ENCODE results near the gene SMTNL1. TPM values are rescaled to one million over a fixed set of nuclear protein-coding genes. Genes with fewer than 3 reads are reported as not detected.

SMTNL1 gene
- not detected in 2 replicates for total RNA-seq

GRCh38 chr11:57536947-57537619 is at the start of gene SMTNL1:
Gene SMTNL1, plus strand, starts transcription at chr11:57537595. Its CDS starts 5,048 bp downstream, at chr11:57542643.

GRCh38 chr11:57515332-57516060 is 21.9 kb upstream of the SMTNL1 start, which contains the start of gene SLC43A1:
Gene SLC43A1, minus strand, starts transcription at chr11:57515702. Its CDS starts 1,591 bp downstream, at chr11:57514111.

GRCh38 chr11:57530596-57531507 is 6.5 kb upstream of the SMTNL1 start, which contains the start of gene TIMM10:
Gene TIMM10, minus strand, starts transcription at chr11:57530754. Its CDS starts 565 bp downstream, at chr11:57530189.

GRCh38 chr11:57567515-57568329 is 30.3 kb downstream of the SMTNL1 start, which contains the start of gene UBE2L6:
Gene UBE2L6, minus strand, starts transcription at chr11:57567672. Its CDS starts 61 bp downstream, at chr11:57567611.

GRCh38 chr11:57597461-57597915 is 60.1 kb downstream of the SMTNL1 start, which contains the start of gene SERPING1:
Gene SERPING1, plus strand, starts transcription at chr11:57597685. Its CDS starts 586 bp downstream, at chr11:57598271.

Small RNA genes within 50 kb of the gene (small RNA-seq; reads per million reads assigned to genes)
- not detected for gene RN7SL605P

Other genes starting within 250 kb of the SMTNL1 start
- gene TNKS1BP1, start 212.6 kb upstream of the SMTNL1 start, total RNA-seq, result 189 and 200 TPM in 2 replicates
- gene SSRP1, start 201.7 kb upstream of the SMTNL1 start, total RNA-seq, result 56.8 and 58.1 TPM in 2 replicates
- gene P2RX3, start 199.2 kb upstream of the SMTNL1 start, total RNA-seq, result not detected in 2 replicates
- not detected in 2 replicates for gene PRG3, start 156.4 kb upstream of the SMTNL1 start, total RNA-seq
- gene PRG2, start 146.9 kb upstream of the SMTNL1 start, total RNA-seq, result not detected in 2 replicates
- gene SLC43A3, start 110.5 kb upstream of the SMTNL1 start, total RNA-seq, result 32.4 and 54.8 TPM in 2 replicates
- 0.12 and 0.49 TPM in 2 replicates for gene RTN4RL2, start 77.1 kb upstream of the SMTNL1 start, total RNA-seq
- gene SLC43A1, start 21.9 kb upstream of the SMTNL1 start, total RNA-seq, result 12.9 and 19.1 TPM in 2 replicates
- gene TIMM10, start 6.8 kb upstream of the SMTNL1 start, total RNA-seq, result 10.5 and 12.3 TPM in 2 replicates
- 64.8 and 65.7 TPM in 2 replicates for gene UBE2L6, start 30.1 kb downstream of the SMTNL1 start, total RNA-seq
- gene SERPING1, start 60.1 kb downstream of the SMTNL1 start, total RNA-seq, result 22.2 and 24.5 TPM in 2 replicates
- 0.73 and 0.97 TPM in 2 replicates for gene YPEL4, start 112.3 kb downstream of the SMTNL1 start, total RNA-seq
- 13.8 and 17.5 TPM in 2 replicates for gene CLP1, start 120.2 kb downstream of the SMTNL1 start, total RNA-seq
- 53.9 and 57.3 TPM in 2 replicates for gene ZDHHC5, start 130.5 kb downstream of the SMTNL1 start, total RNA-seq
- 10.2 and 10.9 TPM in 2 replicates for gene MED19, start 174.6 kb downstream of the SMTNL1 start, total RNA-seq
- 41.4 and 48.2 TPM in 2 replicates for gene TMX2, start 175.0 kb downstream of the SMTNL1 start, total RNA-seq
- gene SELENOH, start 203.9 kb downstream of the SMTNL1 start, total RNA-seq, result 46.9 and 57.4 TPM in 2 replicates
- gene BTBD18, start 214.2 kb downstream of the SMTNL1 start, total RNA-seq, result not detected in 2 replicates
- gene CTNND1, start 224.2 kb downstream of the SMTNL1 start, total RNA-seq, result 130 and 142 TPM in 2 replicates

Data from hair follicle dermal papilla cell (primary cell).